Spleen (tissue), 11 donors: ENCODE results near the gene GRID2. TPM values are rescaled to one million over a fixed set of nuclear protein-coding genes. Genes with fewer than 3 reads are reported as not detected.

ENCODE experiments used
- DNase-seq: peaks from one replicate; pipeline ENCODE4 v3.0.0-alpha.2; 2020
- H3K27ac ChIP-seq, 8 donors: fragments of 200-600 bp; sonication (generic) in 7 of 8; 1 replicate in 4 of 8; 2 replicates in 4 of 8; pipeline versions ENCODE4 v1.5.0 to v1.8.0; 2016 to 2021; ENCODE audit warnings: inconsistent platforms in 4 of 8, mild to moderate bottlenecking in 4 of 8, moderate library complexity in 1 of 8
- H3K27me3 ChIP-seq, 7 donors: fragments of 200-600 bp; sonication (generic) in 6 of 7; replicated peaks in 1 of 7; 1 replicate in 4 of 7; 2 replicates in 3 of 7; pipeline versions ENCODE4 v1.5.0 to v1.8.0; 2016 to 2021; ENCODE audit warnings: inconsistent platforms in 3 of 7, mild to moderate bottlenecking in 1 of 7
- H3K36me3 ChIP-seq, 6 donors: fragments of 200-600 bp; sonication (generic) in 5 of 6; 1 replicate in 4 of 6; 2 replicates in 2 of 6; pipeline versions ENCODE4 v1.5.0 to v1.8.0; 2016 to 2021; ENCODE audit warnings: inconsistent platforms in 2 of 6
- H3K4me1 ChIP-seq, 6 donors: fragments of 200-600 bp; sonication (generic) in 5 of 6; 1 replicate in 3 of 6; 2 replicates in 3 of 6; pipeline versions ENCODE4 v1.5.0 to v1.8.0; 2016 to 2021; ENCODE audit warnings: inconsistent platforms in 3 of 6
- H3K4me3 ChIP-seq, 8 donors: fragments of 200-600 bp; sonication (generic) in 7 of 8; 1 replicate in 4 of 8; 2 replicates in 4 of 8; pipeline versions ENCODE4 v1.5.0 to v1.8.0; 2016 to 2021; ENCODE audit warnings: inconsistent platforms in 4 of 8, mild to moderate bottlenecking in 4 of 8, moderate library complexity in 2 of 8
- H3K9me3 ChIP-seq, 8 donors: fragments of 200-600 bp; sonication (generic) in 7 of 8; 1 replicate in 4 of 8; 2 replicates in 4 of 8; pipeline versions ENCODE4 v1.5.0 to v1.8.0; 2016 to 2021; ENCODE audit warnings: inconsistent platforms in 4 of 8
- POLR2A ChIP-seq, 3 donors: fragments of 450-650 bp; IDR thresholded peaks; one replicate each; pipeline ENCODE4 v1.5.1; 2017; ENCODE audit warnings: antibody characterized with exemption in 3 of 3, mild to moderate bottlenecking in 1 of 3
- POLR2AphosphoS5 ChIP-seq, 3 donors: sonication (generic); formaldehyde crosslinking; IDR thresholded peaks; one replicate each; pipeline ENCODE4 v1.5.1; 2017; ENCODE audit warnings: antibody characterized with exemption in 3 of 3
- WGBS, 5 donors: extraction: QIAGEN DNeasy Blood & Tissue Kit in 3 of 5; methylation state at CpG; one replicate each; pipeline versions ENCODE4 v1.1.5 to v1.1.7; 2013 to 2018; 5-methylcytosine and 5-hydroxymethylcytosine counted together
- intact Hi-C: fragments of 100-400 bp; cut with DNase I; formaldehyde crosslinking; loops from one replicate; pipeline ENCODE4 v1.15.0; 2023; ENCODE audit warnings: low total_unique reads
- polyA plus RNA-seq, 3 donors: library from polyadenylated mRNA; stranded (reverse); fragments of 200-250 nt; gene quantifications; one replicate each; pipeline ENCODE4 v1.2.1, GENCODE V29; 2013
- total RNA-seq, 7 donors: library from RNA; depleted of rRNA in 3 of 7; stranded (reverse); fragments of >200 nt in 3 of 7; fragmentation: NEBNext Ultra II Directional in 4 of 7; extraction: Animal tissue kit (Norgen Biotek cat#: 25700) in 4 of 7; gene quantifications; one replicate each; pipeline versions ENCODE4 v1.1.0 to v1.2.1, GENCODE V29; 2016 to 2021
- TF ChIP-seq, protein P1 (sequence below), 11 experiments: fragments of 200-600 bp in 7 of 11; fragments of 450-650 bp in 4 of 11; sonication (generic) in 4 of 11; IDR thresholded peaks in 8 of 11; conservative IDR thresholded peaks in 3 of 11; 1 replicate in 7 of 11; 2 replicates in 4 of 11; pipeline versions ENCODE4 v1.4.0 to v1.8.0; 2016 to 2021; ENCODE audit warnings: antibody characterized with exemption in 11 of 11, inconsistent platforms in 4 of 11, mild to moderate bottlenecking in 1 of 11
- donor health status: healthy with polysubstance abuse.
- donor health status: DM: no; HTN: no; CAD: no; lungs with moderate emphysema.
- donor health status: DM: no; HTN: no; CAD: no.
- donor health status: Bipolar disorder and iron deficiency.
- donor health status: healthy.
- donor health status: DM: no; HTN: no; CAD: no.
- donor health status: DM: yes; HTN: yes; CAD: no.

GRID2 gene
- total and polyA plus RNA-seq, 10 donors = 0.03 to 0.92 (median 0.22) TPM; not detected in 4

DNA sequence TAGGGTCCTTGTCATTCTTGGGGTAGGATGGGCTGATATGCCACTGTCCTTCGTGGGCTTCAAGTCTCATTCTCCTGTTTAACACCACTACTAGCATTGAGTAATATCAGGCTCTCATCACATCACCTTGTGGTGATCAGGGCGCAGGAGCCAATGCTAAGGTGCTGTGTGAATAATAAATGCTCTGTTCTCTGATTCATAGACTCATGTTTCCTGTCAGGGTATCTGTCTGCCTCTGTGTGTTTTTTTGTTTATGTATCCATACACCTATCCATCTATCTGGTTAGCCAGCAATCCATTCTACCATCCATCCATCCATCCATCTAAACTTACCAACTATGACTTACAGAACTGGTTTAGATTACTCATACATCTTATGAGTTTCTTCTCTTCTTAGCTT, 999.7 kb downstream of the GRID2 start:
- Histone ChIP-seq H3K4me3 (no peak overlapping the region), H3K27me3 (no peaks in the 10 kb centered on the region), H3K36me3 (no peaks in the 10 kb centered on the region), H3K4me1 (no peaks in the 10 kb centered on the region), H3K27ac (no peak overlapping the region), H3K9me3 (no peaks in the 10 kb centered on the region)
- WGBS, 5 donors = 63 to 84% (median 75%) methylated on average over 2 of the region's 2 CpGs
- TF ChIP-seq POLR2A (IDR thresholded peaks at IDR 0.05) = no peak
- TF ChIP-seq POLR2AphosphoS5 (IDR thresholded peaks at IDR 0.05) = no peak
- TF ChIP-seq, protein P1, sequence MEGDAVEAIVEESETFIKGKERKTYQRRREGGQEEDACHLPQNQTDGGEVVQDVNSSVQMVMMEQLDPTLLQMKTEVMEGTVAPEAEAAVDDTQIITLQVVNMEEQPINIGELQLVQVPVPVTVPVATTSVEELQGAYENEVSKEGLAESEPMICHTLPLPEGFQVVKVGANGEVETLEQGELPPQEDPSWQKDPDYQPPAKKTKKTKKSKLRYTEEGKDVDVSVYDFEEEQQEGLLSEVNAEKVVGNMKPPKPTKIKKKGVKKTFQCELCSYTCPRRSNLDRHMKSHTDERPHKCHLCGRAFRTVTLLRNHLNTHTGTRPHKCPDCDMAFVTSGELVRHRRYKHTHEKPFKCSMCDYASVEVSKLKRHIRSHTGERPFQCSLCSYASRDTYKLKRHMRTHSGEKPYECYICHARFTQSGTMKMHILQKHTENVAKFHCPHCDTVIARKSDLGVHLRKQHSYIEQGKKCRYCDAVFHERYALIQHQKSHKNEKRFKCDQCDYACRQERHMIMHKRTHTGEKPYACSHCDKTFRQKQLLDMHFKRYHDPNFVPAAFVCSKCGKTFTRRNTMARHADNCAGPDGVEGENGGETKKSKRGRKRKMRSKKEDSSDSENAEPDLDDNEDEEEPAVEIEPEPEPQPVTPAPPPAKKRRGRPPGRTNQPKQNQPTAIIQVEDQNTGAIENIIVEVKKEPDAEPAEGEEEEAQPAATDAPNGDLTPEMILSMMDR (IDR thresholded peaks at IDR 0.05 in 8 of 11, conservative IDR thresholded peaks at IDR 0.05 in 3 of 11) = no peak
- intact Hi-C loops = no loop called here
- DNase-seq = no peak

- H3K4me1 ChIP-seq = no peaks in the 10 kb centered on the region
- intact Hi-C loops = no loop called here
- no peak overlapping the region for H3K4me3 ChIP-seq
- no peaks in the 10 kb centered on the region for H3K9me3 ChIP-seq
- 54 to 69% (median 62%) methylated on average over 4 of the region's 4 CpGs for WGBS, 5 donors
- no peaks in the 10 kb centered on the region for H3K36me3 ChIP-seq
- H3K27ac ChIP-seq = no peak overlapping the region
- TF ChIP-seq POLR2A (IDR thresholded peaks at IDR 0.05) (no peak), POLR2AphosphoS5 (IDR thresholded peaks at IDR 0.05) (no peak)
- TF ChIP-seq, protein P1 (IDR thresholded peaks at IDR 0.05 in 8 of 11, conservative IDR thresholded peaks at IDR 0.05 in 3 of 11) = no peak
- no peak for DNase-seq
- H3K27me3 ChIP-seq = no peaks in the 10 kb centered on the region
These were observed 1008.5 kb downstream of the GRID2 start for GRCh38 chr4:93312299-93312698.

DNA sequence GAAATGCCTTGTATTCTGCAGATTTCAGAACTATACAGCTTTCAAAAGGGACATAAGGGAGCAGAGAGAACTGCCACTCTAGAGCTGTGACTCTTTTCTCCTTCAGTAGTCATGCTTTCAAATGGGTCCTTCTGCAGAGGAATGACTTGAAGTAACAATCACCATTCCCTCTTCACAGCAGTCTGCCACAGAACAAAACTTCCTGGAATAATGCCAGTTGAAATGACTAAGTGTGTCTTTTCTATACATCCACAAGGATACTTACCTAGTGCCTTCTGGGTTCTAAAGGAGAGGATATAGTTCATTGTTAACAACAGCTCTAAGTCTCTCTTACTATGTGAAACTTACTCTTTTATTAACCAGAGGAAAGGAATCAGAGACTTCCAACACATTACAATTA, 1009.4 kb downstream of the GRID2 start:
- Histone ChIP-seq H3K4me3 (no peak overlapping the region), H3K36me3 (no peaks in the 10 kb centered on the region), H3K27me3 (no peaks in the 10 kb centered on the region), H3K9me3 (no peaks in the 10 kb centered on the region), H3K4me1 (no peaks in the 10 kb centered on the region), H3K27ac (no peak overlapping the region)
- no peak for DNase-seq
- intact Hi-C loops = no loop called here
- TF ChIP-seq, protein P1 (IDR thresholded peaks at IDR 0.05 in 8 of 11, conservative IDR thresholded peaks at IDR 0.05 in 3 of 11) = no peak
- TF ChIP-seq POLR2A (IDR thresholded peaks at IDR 0.05) (no peak), POLR2AphosphoS5 (IDR thresholded peaks at IDR 0.05) (no peak)

GRCh38 chr4:93317057-93317456, 1013.3 kb downstream of the GRID2 start:
- Histone ChIP-seq H3K9me3 (peaks cover 0 to 1% (median 0%) of the 10 kb centered on the region in 8 donors), H3K36me3 (no peaks in the 10 kb centered on the region), H3K4me3 (no peak overlapping the region), H3K4me1 (no peaks in the 10 kb centered on the region), H3K27me3 (no peaks in the 10 kb centered on the region), H3K27ac (no peak overlapping the region)
- 71 to 96% (median 92%) methylated on average over 4 of the region's 4 CpGs for WGBS, 5 donors
- intact Hi-C loops = no loop called here
- DNase-seq = no peak
- TF ChIP-seq POLR2A (IDR thresholded peaks at IDR 0.05) = no peak
- TF ChIP-seq POLR2AphosphoS5 (IDR thresholded peaks at IDR 0.05) = no peak
- TF ChIP-seq, protein P1 (IDR thresholded peaks at IDR 0.05 in 8 of 11, conservative IDR thresholded peaks at IDR 0.05 in 3 of 11) = no peak
